NCI-H82 treated with DMSO at 0.1 percent for 48 hours (cell line): Measurements from ENCODE around the gene PLEKHM2.

Experiments
- DNase-seq: peaks from one replicate; lab custom pipeline; 2025; ENCODE audit not compliant: unreplicated experiment; lab: John Stamatoyannopoulos, UW

PLEKHM2 gene

GRCh38 chr1:15724949-15725880 is 41.1 kb downstream of the PLEKHM2 start:
- no peak for DNase-seq

GRCh38 chr1:15726508-15726907 is 42.4 kb downstream of the PLEKHM2 start:
- DNase-seq: no peak

GRCh38 chr1:15727021-15727420 is 42.9 kb downstream of the PLEKHM2 start:
- no peak for DNase-seq

- no peak for DNase-seq
These were observed 43.3 kb downstream of the PLEKHM2 start for GRCh38 chr1:15727424-15727823.

- no peak for DNase-seq
These were observed 43.9 kb downstream of the PLEKHM2 start for GRCh38 chr1:15727866-15728534.

GRCh38 chr1:15728937-15729657 is 45.0 kb downstream of the PLEKHM2 start:
- no peak for DNase-seq

GRCh38 chr1:15730423-15730822 is 46.3 kb downstream of the PLEKHM2 start:
- DNase-seq: no peak

- no peak for DNase-seq
These were observed 46.8 kb downstream of the PLEKHM2 start for GRCh38 chr1:15730936-15731335.

- no peak for DNase-seq
These were observed 47.9 kb downstream of the PLEKHM2 start for GRCh38 chr1:15731735-15732685.

GRCh38 chr1:15732686-15733081 is 48.6 kb downstream of the PLEKHM2 start:
- DNase-seq: no peak

- no peak for DNase-seq
These were observed 49.2 kb downstream of the PLEKHM2 start for GRCh38 chr1:15733218-15733725.

GRCh38 chr1:15733726-15734226 is 49.7 kb downstream of the PLEKHM2 start:
- no peak for DNase-seq

- DNase-seq: no peak
These were observed 50.2 kb downstream of the PLEKHM2 start for GRCh38 chr1:15734296-15734695.

GRCh38 chr1:15734901-15735300 is 50.8 kb downstream of the PLEKHM2 start:
- DNase-seq: no peak

- no peak for DNase-seq
These were observed 51.4 kb downstream of the PLEKHM2 start for GRCh38 chr1:15735304-15736037.

GRCh38 chr1:15736038-15736891 is 52.1 kb downstream of the PLEKHM2 start, which contains the start of gene SLC25A34:
SLC25A34 (plus strand) TSS chr1:15736258; CDS start chr1:15736486, 228 bp downstream.
- DNase-seq: no peak

- no peak for DNase-seq
These were observed 52.8 kb downstream of the PLEKHM2 start for GRCh38 chr1:15736892-15737261.
